Keratinocyte (primary cell): Measurements from ENCODE around the gene AGAP9. TPM values are rescaled to one million over a fixed set of nuclear protein-coding genes. Genes with fewer than 3 reads are reported as not detected.
"Not testable (repeated sequence)": the region's sequence is repeated elsewhere in the genome, so short reads cannot be mapped to it uniquely, and the experiment has no call there.

ENCODE experiments used
- DNase-seq: peaks from one replicate; pipeline ENCODE4 v3.0.0-alpha.2; 2011; ENCODE audit warnings: low read depth, missing footprints, low spot score
- FAIRE-seq: peaks from 2 replicates; lab custom pipeline; 2011; peaks lifted over from hg19 to GRCh38; lab: Jason Lieb, UNC
- H2AFZ ChIP-seq: 2 replicates; pipeline ENCODE4 v1.6.0; 2012; ENCODE audit warnings: low read length, control low read depth, inconsistent platforms; ENCODE audit not compliant: control insufficient read depth
- H3K27ac ChIP-seq: 2 replicates; pipeline ENCODE4 v1.5.1; 2011; ENCODE audit warnings: low read length; ENCODE audit not compliant: control insufficient read depth, insufficient read depth
- H3K27me3 ChIP-seq: 3 replicates; pipeline ENCODE4 v1.6.0; 2011; ENCODE audit warnings: low read length; ENCODE audit not compliant: control insufficient read depth, insufficient read depth; ENCODE audit errors: extremely low read depth
- H3K36me3 ChIP-seq, 2 experiments: 2 replicates in 1 of 2; 3 replicates in 1 of 2; pipeline ENCODE4 v1.5.1; 2011; ENCODE audit warnings: low read length in 2 of 2, mild to moderate bottlenecking in 1 of 2; ENCODE audit not compliant: control insufficient read depth in 2 of 2, insufficient read depth in 2 of 2; ENCODE audit errors: extremely low read depth in 1 of 2
- H3K4me1 ChIP-seq: 3 replicates; pipeline ENCODE4 v1.5.1; 2011; ENCODE audit warnings: low read length; ENCODE audit not compliant: control insufficient read depth, insufficient read depth; ENCODE audit errors: extremely low read depth
- H3K4me2 ChIP-seq: 3 replicates; pipeline ENCODE4 v1.6.0; 2011; ENCODE audit warnings: low read depth, low read length; ENCODE audit not compliant: control insufficient read depth, insufficient read depth; ENCODE audit errors: extremely low read depth
- H3K4me3 ChIP-seq, 3 experiments: fragments of 200-600 bp in 1 of 3; sonication (generic) in 1 of 3; 2 replicates in 2 of 3; 3 replicates in 1 of 3; pipeline ENCODE4 v1.5.1; 2011 to 2016; ENCODE audit warnings: low read length in 3 of 3, mild to moderate bottlenecking in 3 of 3, control low read depth in 2 of 3, inconsistent platforms in 1 of 3, low read depth in 1 of 3, mixed read lengths in 1 of 3, mixed run types in 1 of 3, moderate library complexity in 1 of 3; ENCODE audit not compliant: control insufficient read depth in 2 of 3, insufficient read depth in 2 of 3; ENCODE audit errors: extremely low read depth in 1 of 3
- H3K79me2 ChIP-seq: 2 replicates; pipeline ENCODE4 v1.6.0; 2012; ENCODE audit warnings: low read length; ENCODE audit not compliant: control insufficient read depth, insufficient read depth
- H3K9ac ChIP-seq: 3 replicates; pipeline ENCODE4 v1.6.0; 2011; ENCODE audit warnings: low read length; ENCODE audit not compliant: control insufficient read depth, insufficient read depth; ENCODE audit errors: extremely low read depth
- H3K9me1 ChIP-seq: 3 replicates; pipeline ENCODE4 v1.6.0; 2011; ENCODE audit warnings: low read length; ENCODE audit not compliant: control insufficient read depth, insufficient read depth; ENCODE audit errors: extremely low read depth
- H3K9me3 ChIP-seq: 2 replicates; pipeline ENCODE4 v1.5.1; 2012; ENCODE audit warnings: low read depth, low read length; ENCODE audit not compliant: control insufficient read depth
- H4K20me1 ChIP-seq: 3 replicates; pipeline ENCODE4 v1.6.0; 2011; ENCODE audit warnings: low read length; ENCODE audit not compliant: control insufficient read depth, insufficient read depth; ENCODE audit errors: extremely low read depth
- dilution Hi-C: fragments of 300-500 bp; cut with MboI; formaldehyde crosslinking; loops from one replicate; pipeline ENCODE4 v1.7.0; 2020; ENCODE audit warnings: low sequenced_read_pairs; ENCODE audit not compliant: extremely low pct_ligation_motif_present
- polyA plus RNA-seq, 5 experiments: library from polyadenylated mRNA; depleted of rRNA in 3 of 5; stranded (reverse) in 3 of 5; stranded (forward) in 1 of 5; unstranded in 1 of 5; fragments of >200 nt; gene quantifications; 1 replicate in 1 of 5; 2 replicates in 3 of 5; 3 replicates in 1 of 5; pipeline versions ENCODE4 v1.2.1 to v1.2.3, GENCODE V29; 2011 to 2012; ENCODE audit warnings: missing spikeins in 2 of 5, low read depth in 1 of 5, low replicate concordance in 1 of 5

The AGAP9 gene
- polyA plus RNA-seq, 1 donor (not counting 4 experiments of a cell fraction or from before 2014, with no cell fraction given), result 6.5 TPM

GRCh38 chr10:47472072-47472471 is 51.4 kb downstream of the AGAP9 start:
- H3K27ac ChIP-seq, result peak overlapping the region; percentile 68
- dilution Hi-C loops, H3K9me1 ChIP-seq, DNase-seq, H3K27me3 ChIP-seq, H3K4me2 ChIP-seq, H3K9ac ChIP-seq, H3K36me3 ChIP-seq, H3K4me3 ChIP-seq, FAIRE-seq, H4K20me1 ChIP-seq, H3K9me3 ChIP-seq, H2AFZ ChIP-seq, H3K79me2 ChIP-seq, H3K4me1 ChIP-seq: not testable (repeated sequence)

GRCh38 chr10:47468731-47469528 is 54.5 kb downstream of the AGAP9 start:
- dilution Hi-C loops, H3K4me2 ChIP-seq, DNase-seq, H3K9ac ChIP-seq, FAIRE-seq, H3K27ac ChIP-seq, H3K4me1 ChIP-seq, H2AFZ ChIP-seq, H3K4me3 ChIP-seq, H3K36me3 ChIP-seq, H3K27me3 ChIP-seq, H3K79me2 ChIP-seq, H3K9me3 ChIP-seq, H3K9me1 ChIP-seq, H4K20me1 ChIP-seq: not testable (repeated sequence)

GRCh38 chr10:47467957-47468356 is 55.5 kb downstream of the AGAP9 start:
- H3K9ac ChIP-seq, H3K79me2 ChIP-seq, H3K4me2 ChIP-seq, H3K9me3 ChIP-seq, H2AFZ ChIP-seq, DNase-seq, H3K4me1 ChIP-seq, H3K9me1 ChIP-seq, dilution Hi-C loops, H3K4me3 ChIP-seq, H4K20me1 ChIP-seq, H3K36me3 ChIP-seq, H3K27me3 ChIP-seq, FAIRE-seq, H3K27ac ChIP-seq: not testable (repeated sequence)

- dilution Hi-C loops, H3K9me1 ChIP-seq, H3K36me3 ChIP-seq, H3K27me3 ChIP-seq, H3K4me2 ChIP-seq, H3K9ac ChIP-seq, H3K79me2 ChIP-seq, H2AFZ ChIP-seq, H3K4me3 ChIP-seq, FAIRE-seq, H3K9me3 ChIP-seq, H3K27ac ChIP-seq, DNase-seq, H4K20me1 ChIP-seq, H3K4me1 ChIP-seq: not testable (repeated sequence)
Measured at GRCh38 chr10:47467458-47467857, 56.0 kb downstream of the AGAP9 start.

- H3K36me3 ChIP-seq, H3K4me3 ChIP-seq, H3K4me1 ChIP-seq, H3K9me3 ChIP-seq, H3K27ac ChIP-seq, DNase-seq, H3K4me2 ChIP-seq, H3K79me2 ChIP-seq, H4K20me1 ChIP-seq, FAIRE-seq, H3K9ac ChIP-seq, H3K27me3 ChIP-seq, H3K9me1 ChIP-seq, dilution Hi-C loops, H2AFZ ChIP-seq: not testable (repeated sequence)
Measured at GRCh38 chr10:47465216-47465917, 58.1 kb downstream of the AGAP9 start.
